NCI-H128 (cell line): ENCODE data around the gene PHACTR1.

Source experiments
- DNase-seq: peaks from one replicate; lab custom pipeline; 2025; ENCODE audit not compliant: unreplicated experiment; lab: John Stamatoyannopoulos, UW

Gene PHACTR1

DNA sequence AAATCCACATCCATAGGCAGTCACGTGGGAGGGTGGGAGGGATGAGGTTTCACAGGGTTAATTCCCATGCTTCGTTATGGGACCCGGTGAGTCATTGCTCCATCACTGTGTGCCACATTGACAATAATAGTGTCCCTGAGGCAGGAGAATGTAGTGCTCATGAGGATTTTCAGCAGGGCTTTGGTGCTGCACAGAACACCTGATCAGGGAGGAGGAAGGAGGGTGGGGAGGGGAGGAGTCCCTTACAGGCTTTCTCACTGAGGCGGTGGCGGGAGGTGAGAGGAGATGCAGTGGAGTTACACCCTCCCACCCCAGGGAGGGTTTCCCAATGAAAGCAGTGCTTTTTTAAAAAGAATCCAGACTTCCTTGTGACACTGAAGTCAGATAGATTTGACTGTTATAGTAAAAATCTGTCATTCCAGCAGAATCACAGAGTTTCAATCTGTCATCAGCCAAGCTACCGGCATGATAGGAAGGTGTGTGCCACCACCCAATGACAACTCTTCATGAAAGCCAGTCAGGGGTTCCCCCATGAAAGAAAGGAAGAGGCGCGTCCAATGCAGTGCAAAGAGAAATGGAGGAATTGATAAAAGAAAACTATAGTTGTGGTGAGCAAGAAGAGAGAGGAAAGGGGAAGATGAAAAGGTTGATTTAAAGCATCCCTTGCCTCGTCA, 467.0 kb downstream of the PHACTR1 start:
- DNase-seq = no peak

GRCh38 chr6:13184089-13184468, 467.5 kb downstream of the PHACTR1 start:
- no peak for DNase-seq

- no peak for DNase-seq
These were observed 468.0 kb downstream of the PHACTR1 start for GRCh38 chr6:13184547-13184946.

DNA sequence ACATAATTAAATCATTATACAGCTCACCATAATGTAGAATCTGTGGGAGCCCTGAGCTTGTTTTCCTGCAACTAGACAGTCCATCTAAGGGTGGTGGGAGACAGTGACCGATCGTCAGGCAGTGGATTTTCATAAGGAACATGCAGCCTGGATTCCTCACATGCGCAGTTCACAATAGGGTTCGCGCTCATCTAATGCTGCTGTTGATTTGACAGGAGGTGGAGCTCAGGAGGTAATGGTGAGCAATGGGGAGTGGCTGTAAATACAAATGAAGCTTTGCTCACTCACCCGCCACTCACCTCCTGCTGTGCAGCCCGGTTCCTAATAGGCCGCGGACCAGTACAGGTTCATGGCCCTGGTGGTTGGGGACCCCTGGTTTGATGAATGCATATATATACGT, 470.3 kb downstream of the PHACTR1 start:
- DNase-seq = no peak

GRCh38 chr6:13187692-13188091, 471.1 kb downstream of the PHACTR1 start:
- DNase-seq = no peak

- DNase-seq = no peak
These were observed 471.7 kb downstream of the PHACTR1 start for GRCh38 chr6:13188306-13188705.

GRCh38 chr6:13189710-13190109, 473.1 kb downstream of the PHACTR1 start:
- DNase-seq = no peak

DNA sequence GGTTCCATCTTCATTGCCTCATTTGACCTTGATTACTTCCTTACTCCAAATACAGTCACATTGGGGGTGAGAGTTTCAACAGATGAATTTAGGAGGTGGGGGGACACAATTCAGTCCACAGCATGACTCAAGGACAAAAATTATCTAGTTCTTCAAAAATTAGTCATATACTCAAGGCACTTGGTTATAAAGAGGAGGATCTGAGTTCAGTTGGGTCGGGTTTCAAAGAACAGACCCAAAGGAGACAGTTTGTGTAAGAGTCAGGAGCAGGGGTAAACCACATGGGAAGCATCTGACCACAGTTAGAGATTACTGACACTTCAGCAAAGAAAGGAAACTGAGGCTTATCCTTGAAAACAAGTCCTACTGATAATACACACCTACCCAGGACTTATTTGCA, 473.8 kb downstream of the PHACTR1 start:
- no peak for DNase-seq

DNA sequence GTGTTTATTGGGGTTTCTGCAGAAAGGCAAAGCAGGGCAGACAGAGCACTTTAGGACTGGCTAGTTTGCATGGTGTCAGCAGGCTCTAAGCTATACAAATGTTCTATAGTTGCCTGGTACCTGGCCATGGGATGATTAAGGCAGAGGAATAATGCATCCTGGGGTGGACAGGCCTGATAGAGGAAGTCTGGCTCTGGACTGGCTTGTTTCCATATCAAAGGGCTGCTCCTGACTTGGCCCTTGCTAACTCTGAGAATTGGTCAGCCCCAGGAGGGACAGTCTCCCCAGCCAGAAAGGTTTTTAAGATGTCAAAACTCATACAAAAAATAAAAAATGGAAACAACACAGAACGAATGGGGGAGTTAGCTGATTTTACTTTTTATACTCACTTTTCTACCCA, 474.9 kb downstream of the PHACTR1 start:
- DNase-seq = no peak

GRCh38 chr6:13194852-13195251, 478.3 kb downstream of the PHACTR1 start:
- DNase-seq = no peak

- DNase-seq = no peak
These were observed 479.2 kb downstream of the PHACTR1 start for GRCh38 chr6:13195803-13196202.

DNA sequence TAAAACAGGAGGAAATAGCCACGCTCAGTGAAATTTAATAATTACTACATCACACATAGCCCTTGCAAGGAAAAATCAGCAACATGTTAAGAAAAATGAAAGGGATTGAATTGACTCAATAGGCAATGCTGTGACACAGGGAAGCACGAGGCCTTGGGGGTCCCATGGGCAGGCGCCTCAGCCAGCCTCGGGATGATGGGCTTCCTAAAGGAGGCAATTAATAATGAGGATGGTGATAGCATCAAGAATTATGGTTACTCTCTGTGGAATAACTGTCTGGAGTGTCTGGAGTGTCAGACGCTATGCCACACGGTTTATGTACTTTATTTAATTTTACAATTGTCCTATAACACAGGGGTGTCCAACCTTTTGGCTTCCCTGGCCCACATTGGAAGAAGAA, 481.6 kb downstream of the PHACTR1 start:
- DNase-seq = no peak

DNA sequence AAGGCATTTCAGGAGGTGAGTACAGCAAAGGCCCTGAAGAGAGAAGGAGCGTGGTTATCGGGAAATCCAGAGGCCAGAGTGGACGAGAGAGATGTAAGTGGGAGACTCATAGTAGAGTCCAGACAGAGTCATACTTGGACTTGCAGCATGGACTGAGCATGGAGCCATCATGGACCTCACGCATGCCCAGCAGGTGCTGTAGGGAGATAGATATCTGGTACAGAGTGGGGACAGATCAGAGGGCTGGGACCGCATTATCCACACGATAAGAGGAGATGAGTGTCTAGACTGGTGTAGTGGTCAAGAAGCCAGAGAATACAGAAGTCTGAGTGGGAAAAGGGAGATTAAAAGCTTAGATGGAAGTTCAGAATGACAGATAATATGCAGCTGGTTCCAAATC, 484.8 kb downstream of the PHACTR1 start:
- DNase-seq = no peak

- DNase-seq = no peak
These were observed 486.6 kb downstream of the PHACTR1 start for GRCh38 chr6:13203145-13203544.

GRCh38 chr6:13205106-13205505, 488.5 kb downstream of the PHACTR1 start:
- DNase-seq = no peak

GRCh38 chr6:13212096-13212495, 495.5 kb downstream of the PHACTR1 start:
- no peak for DNase-seq

GRCh38 chr6:13212538-13212937, 496.0 kb downstream of the PHACTR1 start:
- DNase-seq = no peak

GRCh38 chr6:13215390-13215789, 498.8 kb downstream of the PHACTR1 start:
- no peak for DNase-seq

DNA sequence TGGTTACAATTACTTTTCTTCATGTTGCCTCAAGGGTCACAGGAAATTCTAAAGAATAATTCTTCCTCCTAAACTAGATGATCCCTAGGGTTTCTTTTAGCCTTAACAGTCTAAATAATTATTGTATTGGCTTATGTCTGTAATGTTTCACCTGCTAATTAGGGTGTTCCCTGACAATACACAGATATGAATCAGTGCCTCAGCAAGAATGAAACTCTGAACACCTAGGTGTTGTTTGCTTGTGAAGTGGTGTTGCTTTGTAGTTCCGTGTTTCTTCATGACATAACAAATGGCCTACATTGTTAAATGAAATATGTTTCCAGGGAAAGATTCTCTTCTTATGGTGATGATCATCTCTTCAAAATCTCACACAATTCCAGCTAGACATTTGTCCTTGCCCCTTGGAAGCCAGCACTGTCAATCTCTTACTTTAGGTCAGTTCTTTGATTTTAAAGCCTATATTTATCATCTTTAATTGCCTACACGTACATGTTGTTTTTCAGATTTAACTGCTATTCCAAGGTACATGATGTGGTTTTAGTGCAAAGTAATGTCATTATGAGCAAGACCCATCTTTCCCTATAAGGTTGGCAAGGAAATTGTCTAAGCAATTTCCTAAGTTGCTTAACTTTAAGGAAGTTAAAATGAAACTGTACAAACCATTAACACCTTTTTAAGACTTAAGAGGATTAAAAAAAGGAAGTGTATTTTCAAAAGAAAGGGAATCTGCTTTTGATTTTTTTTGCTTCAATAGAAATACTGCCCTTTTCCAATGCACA, 499.9 kb downstream of the PHACTR1 start:
- DNase-seq = no peak

DNA sequence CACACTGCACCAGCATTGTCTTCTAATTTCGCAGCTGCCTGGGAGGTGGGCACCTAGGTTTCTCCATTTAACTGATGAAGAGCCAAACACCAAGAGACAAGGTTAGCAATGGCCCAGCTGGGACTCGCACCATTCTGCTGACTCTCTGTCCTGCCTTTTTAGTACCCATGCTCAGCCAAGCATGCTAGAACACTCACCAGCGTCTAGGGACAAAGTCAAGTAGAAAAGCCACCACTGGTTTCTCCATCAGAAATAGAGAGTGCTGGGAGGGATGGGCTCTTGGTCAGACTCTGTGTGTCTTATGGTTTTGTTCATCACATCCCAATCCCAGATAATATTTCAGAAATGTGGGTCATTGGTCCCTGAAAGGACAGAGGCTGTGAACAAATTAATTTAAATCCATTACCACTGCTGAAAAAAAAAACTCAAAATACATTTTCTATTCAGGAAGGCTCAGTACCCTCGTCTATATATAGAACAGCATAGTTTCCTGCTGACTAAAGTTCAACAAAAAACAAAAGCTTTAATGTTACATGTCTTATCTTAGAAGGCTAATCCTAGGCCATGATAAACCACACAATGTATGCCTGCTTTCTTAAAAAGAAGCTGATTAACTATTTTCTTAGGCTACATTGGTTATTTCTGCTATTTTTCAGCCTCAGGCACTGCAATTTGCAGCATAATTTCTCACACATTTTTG, 500.8 kb downstream of the PHACTR1 start:
- no peak for DNase-seq

DNA sequence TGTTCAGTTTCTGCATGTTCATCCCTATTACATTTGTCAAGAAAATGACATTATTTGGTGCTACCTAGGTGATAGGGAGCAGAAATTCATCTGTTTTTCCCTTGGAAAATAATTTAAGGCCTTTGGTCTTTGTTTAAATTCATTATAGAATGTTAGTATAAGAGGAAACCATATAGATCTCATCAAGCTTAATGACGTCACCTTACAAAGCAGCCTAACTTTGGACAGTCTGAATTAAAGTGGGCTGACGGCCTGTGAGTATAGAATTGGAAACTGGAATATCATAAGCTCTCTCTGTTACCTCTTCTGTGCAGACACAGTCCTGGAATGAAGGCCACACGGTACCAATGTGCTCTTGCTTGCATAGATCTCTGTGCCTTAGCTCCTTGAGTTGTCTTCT, 503.7 kb downstream of the PHACTR1 start:
- DNase-seq = no peak

GRCh38 chr6:13222048-13222447, 505.5 kb downstream of the PHACTR1 start:
- DNase-seq = no peak
